Stomach (tissue), 4 donors: ENCODE data around the gene FBXO36.

Source experiments
- EP300 ChIP-seq: sonication (generic); formaldehyde crosslinking; IDR thresholded peaks from one replicate; pipeline ENCODE4 v1.6.1; 2017; ENCODE audit warnings: antibody characterized with exemption
- POLR2A ChIP-seq, 4 donors: fragments of 450-650 bp; IDR thresholded peaks; one replicate each; pipeline ENCODE4 v1.6.1; 2016; ENCODE audit warnings: antibody characterized with exemption in 4 of 4, control low read depth in 2 of 4, mild to moderate bottlenecking in 1 of 4, moderate library complexity in 1 of 4

DNA sequence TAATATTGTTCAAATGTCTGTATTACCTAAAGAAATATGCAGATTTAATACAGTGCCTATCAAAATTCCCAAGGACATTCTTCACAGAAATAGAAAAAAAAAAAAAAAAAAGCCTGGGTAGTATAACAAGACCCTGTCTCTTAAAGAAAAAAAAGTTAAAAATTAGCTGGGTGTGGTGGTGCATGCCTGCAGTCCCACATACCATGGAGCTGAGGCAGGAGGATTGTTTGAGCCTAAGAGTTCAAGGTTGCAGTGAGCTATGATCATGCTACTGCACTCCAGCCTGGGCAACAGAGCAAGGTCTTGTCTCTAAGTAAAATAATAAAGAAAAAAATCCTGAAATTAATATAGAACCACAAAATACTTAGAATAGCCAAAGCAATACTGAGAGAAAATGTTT, 94.5 kb downstream of the FBXO36 start:
- TF ChIP-seq POLR2A (IDR thresholded peaks at IDR 0.05) (no peak), EP300 (no peak)
